Adrenal gland (tissue), 5 donors: Measurements from ENCODE around the gene NRDE2.

Source experiments
- POLR2A ChIP-seq, 2 donors: fragments of 450-650 bp; IDR thresholded peaks; one replicate each; pipeline ENCODE4 v1.6.1; 2017; ENCODE audit warnings: antibody characterized with exemption in 2 of 2, mild to moderate bottlenecking in 2 of 2, moderate library complexity in 1 of 2
- TF ChIP-seq, protein P1 (sequence below), 6 experiments: fragments of 450-650 bp in 4 of 6; fragments of 200-600 bp in 2 of 6; sonication (generic) in 1 of 6; IDR thresholded peaks; 1 replicate in 5 of 6; 2 replicates in 1 of 6; pipeline versions ENCODE4 v1.5.1 to v1.8.0; 2016 to 2021; ENCODE audit warnings: antibody characterized with exemption in 6 of 6, mild to moderate bottlenecking in 2 of 6, moderate library complexity in 1 of 6
- donor health status: DM: no; HTN: no; CAD: no.

- TF ChIP-seq, protein P1, sequence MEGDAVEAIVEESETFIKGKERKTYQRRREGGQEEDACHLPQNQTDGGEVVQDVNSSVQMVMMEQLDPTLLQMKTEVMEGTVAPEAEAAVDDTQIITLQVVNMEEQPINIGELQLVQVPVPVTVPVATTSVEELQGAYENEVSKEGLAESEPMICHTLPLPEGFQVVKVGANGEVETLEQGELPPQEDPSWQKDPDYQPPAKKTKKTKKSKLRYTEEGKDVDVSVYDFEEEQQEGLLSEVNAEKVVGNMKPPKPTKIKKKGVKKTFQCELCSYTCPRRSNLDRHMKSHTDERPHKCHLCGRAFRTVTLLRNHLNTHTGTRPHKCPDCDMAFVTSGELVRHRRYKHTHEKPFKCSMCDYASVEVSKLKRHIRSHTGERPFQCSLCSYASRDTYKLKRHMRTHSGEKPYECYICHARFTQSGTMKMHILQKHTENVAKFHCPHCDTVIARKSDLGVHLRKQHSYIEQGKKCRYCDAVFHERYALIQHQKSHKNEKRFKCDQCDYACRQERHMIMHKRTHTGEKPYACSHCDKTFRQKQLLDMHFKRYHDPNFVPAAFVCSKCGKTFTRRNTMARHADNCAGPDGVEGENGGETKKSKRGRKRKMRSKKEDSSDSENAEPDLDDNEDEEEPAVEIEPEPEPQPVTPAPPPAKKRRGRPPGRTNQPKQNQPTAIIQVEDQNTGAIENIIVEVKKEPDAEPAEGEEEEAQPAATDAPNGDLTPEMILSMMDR (IDR thresholded peaks at IDR 0.05), result no peak
- no peak for TF ChIP-seq POLR2A (IDR thresholded peaks at IDR 0.05)
Observed at GRCh38 chr14:90344331-90345238, 12.8 kb upstream of the NRDE2 start.
